Liver (tissue), 3 donors: ENCODE results near the gene OR2M3.

Experiments used
- FOXA1 ChIP-seq: IDR thresholded peaks from 2 replicates; pipeline ENCODE4 v1.6.1; 2016; ENCODE audit warnings: antibody characterized with exemption
- HNF4A ChIP-seq, 2 donors: conservative IDR thresholded peaks; 2 replicates each; pipeline ENCODE4 v1.6.1; 2016; ENCODE audit warnings: antibody characterized with exemption in 2 of 2, mild to moderate bottlenecking in 2 of 2
- HNF4G ChIP-seq: IDR thresholded peaks from 2 replicates; pipeline ENCODE4 v1.6.1; 2016; ENCODE audit warnings: antibody characterized with exemption
- JUND ChIP-seq, 2 donors: IDR thresholded peaks; 2 replicates each; pipeline ENCODE4 v1.6.1; 2016; ENCODE audit warnings: antibody characterized with exemption in 2 of 2
- MAX ChIP-seq: IDR thresholded peaks from 2 replicates; pipeline ENCODE4 v1.6.1; 2016; ENCODE audit warnings: antibody characterized with exemption
- NR2F2 ChIP-seq: IDR thresholded peaks from 2 replicates; pipeline ENCODE4 v1.6.1; 2016; ENCODE audit warnings: antibody characterized with exemption
- RAD21 ChIP-seq, 2 donors: IDR thresholded peaks; 2 replicates each; pipeline ENCODE4 v1.6.1; 2016; ENCODE audit warnings: antibody characterized with exemption in 2 of 2, mild to moderate bottlenecking in 2 of 2
- RXRA ChIP-seq, 2 donors: IDR thresholded peaks; 2 replicates each; pipeline ENCODE4 v1.6.1; 2017 to 2018; ENCODE audit warnings: antibody characterized with exemption in 2 of 2, mild to moderate bottlenecking in 1 of 2
- TAF1 ChIP-seq: conservative IDR thresholded peaks from 2 replicates; pipeline ENCODE4 v1.6.1; 2016; ENCODE audit warnings: antibody characterized with exemption, mild to moderate bottlenecking
- YY1 ChIP-seq: IDR thresholded peaks from 2 replicates; pipeline ENCODE4 v1.6.1; 2016; ENCODE audit warnings: antibody characterized with exemption, mild to moderate bottlenecking
- TF ChIP-seq, protein P1 (sequence below): fragments of 150-350 bp; IDR thresholded peaks from 2 replicates; pipeline ENCODE4 v1.5.1; 2017; ENCODE audit warnings: improper control_type of control experiment, low read depth, low read length; ENCODE audit not compliant: missing input control
- TF ChIP-seq, protein P2 (sequence below): IDR thresholded peaks from 2 replicates; pipeline ENCODE4 v1.6.1; 2016; ENCODE audit warnings: antibody characterized with exemption, mild to moderate bottlenecking
- donor health status: healthy.
- donor health status: healthy.

DNA sequence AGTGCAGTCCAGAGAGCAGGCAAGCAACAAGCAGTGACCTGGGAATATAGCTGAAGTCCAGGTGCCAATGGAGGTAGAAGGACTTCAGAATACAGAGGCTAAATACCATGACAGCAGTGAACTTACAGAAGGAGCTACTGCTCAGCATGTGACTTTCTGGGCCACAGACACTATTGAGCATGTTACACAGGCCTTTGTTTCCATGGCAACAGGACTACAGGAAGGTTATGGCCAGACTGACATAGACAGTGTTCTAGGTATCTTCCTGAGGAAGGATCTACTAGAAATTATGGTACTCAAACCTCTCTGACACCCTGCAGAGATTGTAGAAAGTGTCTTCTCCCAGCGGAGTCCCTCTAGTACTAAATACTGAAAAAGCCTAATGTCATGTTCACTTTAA lies 41.1 kb upstream of the OR2M3 start:
- TF ChIP-seq, protein P1, sequence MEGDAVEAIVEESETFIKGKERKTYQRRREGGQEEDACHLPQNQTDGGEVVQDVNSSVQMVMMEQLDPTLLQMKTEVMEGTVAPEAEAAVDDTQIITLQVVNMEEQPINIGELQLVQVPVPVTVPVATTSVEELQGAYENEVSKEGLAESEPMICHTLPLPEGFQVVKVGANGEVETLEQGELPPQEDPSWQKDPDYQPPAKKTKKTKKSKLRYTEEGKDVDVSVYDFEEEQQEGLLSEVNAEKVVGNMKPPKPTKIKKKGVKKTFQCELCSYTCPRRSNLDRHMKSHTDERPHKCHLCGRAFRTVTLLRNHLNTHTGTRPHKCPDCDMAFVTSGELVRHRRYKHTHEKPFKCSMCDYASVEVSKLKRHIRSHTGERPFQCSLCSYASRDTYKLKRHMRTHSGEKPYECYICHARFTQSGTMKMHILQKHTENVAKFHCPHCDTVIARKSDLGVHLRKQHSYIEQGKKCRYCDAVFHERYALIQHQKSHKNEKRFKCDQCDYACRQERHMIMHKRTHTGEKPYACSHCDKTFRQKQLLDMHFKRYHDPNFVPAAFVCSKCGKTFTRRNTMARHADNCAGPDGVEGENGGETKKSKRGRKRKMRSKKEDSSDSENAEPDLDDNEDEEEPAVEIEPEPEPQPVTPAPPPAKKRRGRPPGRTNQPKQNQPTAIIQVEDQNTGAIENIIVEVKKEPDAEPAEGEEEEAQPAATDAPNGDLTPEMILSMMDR, result no peak
- TF ChIP-seq, protein P2, sequence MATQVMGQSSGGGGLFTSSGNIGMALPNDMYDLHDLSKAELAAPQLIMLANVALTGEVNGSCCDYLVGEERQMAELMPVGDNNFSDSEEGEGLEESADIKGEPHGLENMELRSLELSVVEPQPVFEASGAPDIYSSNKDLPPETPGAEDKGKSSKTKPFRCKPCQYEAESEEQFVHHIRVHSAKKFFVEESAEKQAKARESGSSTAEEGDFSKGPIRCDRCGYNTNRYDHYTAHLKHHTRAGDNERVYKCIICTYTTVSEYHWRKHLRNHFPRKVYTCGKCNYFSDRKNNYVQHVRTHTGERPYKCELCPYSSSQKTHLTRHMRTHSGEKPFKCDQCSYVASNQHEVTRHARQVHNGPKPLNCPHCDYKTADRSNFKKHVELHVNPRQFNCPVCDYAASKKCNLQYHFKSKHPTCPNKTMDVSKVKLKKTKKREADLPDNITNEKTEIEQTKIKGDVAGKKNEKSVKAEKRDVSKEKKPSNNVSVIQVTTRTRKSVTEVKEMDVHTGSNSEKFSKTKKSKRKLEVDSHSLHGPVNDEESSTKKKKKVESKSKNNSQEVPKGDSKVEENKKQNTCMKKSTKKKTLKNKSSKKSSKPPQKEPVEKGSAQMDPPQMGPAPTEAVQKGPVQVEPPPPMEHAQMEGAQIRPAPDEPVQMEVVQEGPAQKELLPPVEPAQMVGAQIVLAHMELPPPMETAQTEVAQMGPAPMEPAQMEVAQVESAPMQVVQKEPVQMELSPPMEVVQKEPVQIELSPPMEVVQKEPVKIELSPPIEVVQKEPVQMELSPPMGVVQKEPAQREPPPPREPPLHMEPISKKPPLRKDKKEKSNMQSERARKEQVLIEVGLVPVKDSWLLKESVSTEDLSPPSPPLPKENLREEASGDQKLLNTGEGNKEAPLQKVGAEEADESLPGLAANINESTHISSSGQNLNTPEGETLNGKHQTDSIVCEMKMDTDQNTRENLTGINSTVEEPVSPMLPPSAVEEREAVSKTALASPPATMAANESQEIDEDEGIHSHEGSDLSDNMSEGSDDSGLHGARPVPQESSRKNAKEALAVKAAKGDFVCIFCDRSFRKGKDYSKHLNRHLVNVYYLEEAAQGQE, result no peak
- TF ChIP-seq JUND (IDR thresholded peaks at IDR 0.05) (no peak), MAX (no peak), TAF1 (no peak), HNF4G (no peak), HNF4A (conservative IDR thresholded peaks at IDR 0.05) (no peak), RAD21 (IDR thresholded peaks at IDR 0.05) (no peak), NR2F2 (no peak), FOXA1 (no peak), RXRA (IDR thresholded peaks at IDR 0.05) (no peak), YY1 (no peak)
